GM12891 (cell line): Measurements from ENCODE around the gene FOSB.
A peak's percentile ranks its signal among the peaks of the same experiment; 100 is the strongest.

Experiments used
- DNase-seq: peaks from one replicate; pipeline ENCODE4 v3.0.0; 2011; ENCODE audit warnings: low spot score; ENCODE audit not compliant: insufficient read length
- FAIRE-seq: peaks from 2 replicates; lab custom pipeline; 2011; peaks lifted over from hg19 to GRCh38; lab: Jason Lieb, UNC
- PAX5 ChIP-seq: IDR thresholded peaks from 2 replicates; pipeline ENCODE4 v1.6.1; 2011; ENCODE audit warnings: low read length, moderate library complexity, mild to moderate bottlenecking; ENCODE audit not compliant: insufficient read depth, severe bottlenecking
- POLR2A ChIP-seq: IDR thresholded peaks from 2 replicates; pipeline ENCODE4 v1.6.1; 2011; ENCODE audit warnings: low read depth, low read length, control low read depth
- POLR2AphosphoS5 ChIP-seq: IDR thresholded peaks from 2 replicates; pipeline ENCODE4 v1.6.1; 2011; ENCODE audit warnings: low read depth, low read length, control low read depth
- POU2F2 ChIP-seq: IDR thresholded peaks from 2 replicates; pipeline ENCODE4 v1.6.1; 2011; ENCODE audit warnings: low read depth, mild to moderate bottlenecking, control low read depth, low read length, moderate library complexity
- SPI1 ChIP-seq: IDR thresholded peaks from 2 replicates; pipeline ENCODE4 v1.6.1; 2011; ENCODE audit warnings: low read depth, low read length, control low read depth
- TAF1 ChIP-seq: IDR thresholded peaks from 2 replicates; pipeline ENCODE4 v1.6.1; 2011; ENCODE audit warnings: low read depth, low read length, control low read depth

The FOSB gene

GRCh38 chr19:45448887-45449299 is 18.9 kb upstream of the FOSB start:
- FAIRE-seq (no peak), DNase-seq (no peak)
- no peak for TF ChIP-seq POLR2A
- TF ChIP-seq POU2F2: no peak
- TF ChIP-seq SPI1: no peak
- TF ChIP-seq TAF1: no peak

DNA sequence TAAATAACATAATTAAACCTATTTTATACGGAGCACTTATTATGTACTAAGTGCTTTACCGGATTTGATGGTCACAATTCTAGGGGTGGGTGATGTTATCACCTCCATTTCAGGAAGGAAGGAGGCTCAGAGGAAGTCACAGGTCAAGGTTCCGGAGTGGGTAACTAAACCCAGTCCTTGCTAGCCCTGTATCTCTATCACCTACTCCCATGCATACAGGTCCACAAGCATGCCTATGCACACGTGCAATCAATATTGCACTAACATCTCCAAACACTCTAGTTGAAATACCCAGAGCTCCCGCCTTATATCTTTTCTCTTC is 17.8 kb upstream of the FOSB start:
- DNase-seq (no peak), FAIRE-seq (peak; percentile 55)
- no peak for TF ChIP-seq POU2F2
- no peak for TF ChIP-seq SPI1
- no peak for TF ChIP-seq TAF1
- no peak for TF ChIP-seq POLR2AphosphoS5
- no peak for TF ChIP-seq PAX5
- no peak for TF ChIP-seq POLR2A

DNA sequence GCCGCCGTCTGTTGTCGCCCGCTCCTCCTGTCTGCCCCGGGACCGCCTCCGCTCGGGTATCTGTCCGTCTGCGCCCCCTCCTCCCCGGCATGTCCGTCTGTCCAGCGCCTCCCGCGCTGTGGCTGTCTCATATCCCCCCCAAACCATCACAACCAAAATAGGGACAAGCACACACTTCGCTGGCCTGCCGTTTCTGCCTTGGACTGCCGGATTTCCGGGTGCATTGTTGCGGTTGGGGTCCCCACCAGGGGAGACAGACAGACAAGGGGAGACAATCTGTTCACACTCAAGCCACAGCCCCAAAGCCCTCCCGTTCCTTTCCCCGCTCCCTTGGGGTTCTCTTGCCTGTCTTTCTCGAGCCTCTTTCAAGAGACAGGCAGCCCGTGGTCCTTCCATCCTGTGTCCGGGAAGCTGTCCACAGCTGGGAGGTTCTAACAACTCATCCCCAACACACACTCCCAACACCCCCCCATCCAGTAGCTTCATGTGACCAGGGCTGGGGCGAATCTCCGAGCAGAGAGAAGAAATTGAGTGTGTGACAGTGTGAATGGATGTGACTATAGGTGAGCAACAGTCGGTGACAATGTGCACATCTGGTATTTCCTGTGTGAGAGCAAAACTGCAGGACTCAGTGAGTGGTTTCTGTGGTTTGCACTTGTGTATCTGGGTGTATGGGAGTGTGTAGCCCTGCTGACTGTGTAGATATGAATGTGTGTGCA is 16.5 kb upstream of the FOSB start:
- FAIRE-seq: peak; percentile 76
- DNase-seq: no peak
- no peak for TF ChIP-seq POU2F2
- 0 out of 2 replicates have a peak, but pooled peaks have one; percentile 19 for TF ChIP-seq POLR2AphosphoS5

DNA sequence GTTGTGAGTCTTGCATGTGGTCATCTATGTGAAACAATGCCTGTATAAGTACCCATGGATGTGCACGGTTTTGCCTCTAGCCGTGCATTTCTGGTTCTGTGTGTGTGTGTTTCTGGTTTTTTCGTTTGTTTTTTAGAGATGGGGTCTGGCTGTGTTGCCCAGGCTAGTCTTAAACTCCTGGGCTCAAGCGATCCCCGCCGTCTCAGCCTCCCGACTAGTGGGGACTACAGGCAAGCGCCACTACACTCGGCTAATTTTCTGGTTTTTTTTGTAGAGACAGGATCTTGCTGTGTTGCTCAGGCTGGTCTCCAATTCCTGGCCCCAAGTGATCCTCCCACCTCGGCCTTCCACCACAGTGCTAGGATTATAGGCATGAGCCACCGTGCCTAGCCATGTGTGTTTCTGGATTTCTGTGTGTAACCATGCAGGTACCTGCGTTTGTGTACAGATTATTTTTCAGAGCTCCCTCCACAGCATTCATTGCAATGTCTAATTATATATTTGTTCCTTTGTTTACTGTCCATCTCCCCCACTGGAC is 15.9 kb upstream of the FOSB start:
- no peak for FAIRE-seq
- TF ChIP-seq POLR2A (no peak), POU2F2 (no peak), PAX5 (no peak), POLR2AphosphoS5 (no peak), SPI1 (no peak), TAF1 (no peak)

DNA sequence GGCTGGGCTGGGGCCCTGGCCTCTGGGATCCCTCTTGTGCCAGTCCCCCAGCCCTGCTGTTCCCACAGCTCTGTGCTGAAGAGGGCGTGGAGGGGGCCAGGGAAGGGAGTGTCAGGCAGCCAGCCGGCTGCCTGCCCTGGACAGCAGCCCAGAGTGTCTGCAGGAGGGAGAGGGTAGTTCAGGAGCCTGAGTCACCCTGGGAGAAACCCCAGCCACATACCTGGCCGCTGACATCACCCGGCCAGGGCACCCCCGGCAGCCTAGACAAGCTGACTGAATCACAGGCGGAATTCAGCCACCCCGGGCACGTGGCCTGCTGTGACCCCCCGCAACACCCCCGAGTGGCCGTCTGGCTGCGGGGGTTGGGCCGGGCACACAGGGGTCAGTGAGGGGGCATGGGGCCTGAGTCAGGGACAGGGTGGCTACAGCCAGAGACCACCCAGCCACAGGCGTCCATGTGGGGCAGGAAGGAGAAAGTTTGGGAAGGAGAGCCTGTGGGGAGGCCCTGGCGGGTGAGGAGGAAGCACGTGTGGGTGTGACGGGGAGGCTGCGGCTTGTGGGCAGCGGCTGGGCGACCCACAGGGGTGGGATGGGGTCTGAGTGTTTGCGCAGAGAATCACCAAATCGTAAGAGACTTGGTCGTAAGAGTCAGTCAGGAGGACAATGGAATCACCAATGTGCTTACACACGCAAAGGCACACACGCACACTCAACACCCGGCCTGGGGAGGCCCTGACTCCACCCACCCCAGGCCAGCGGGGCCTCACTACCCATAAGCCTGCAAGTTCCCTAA is 11.9 kb upstream of the FOSB start:
- DNase-seq: no peak
- peak; percentile 66 for FAIRE-seq
- TF ChIP-seq POLR2A (no peak), TAF1 (no peak), POU2F2 (no peak; the same call in 1 of the 2 replicates), SPI1 (no peak), POLR2AphosphoS5 (no peak)

More for the DNA sequence above, 15.9 kb upstream of the FOSB start:
- no peak for DNase-seq

DNA sequence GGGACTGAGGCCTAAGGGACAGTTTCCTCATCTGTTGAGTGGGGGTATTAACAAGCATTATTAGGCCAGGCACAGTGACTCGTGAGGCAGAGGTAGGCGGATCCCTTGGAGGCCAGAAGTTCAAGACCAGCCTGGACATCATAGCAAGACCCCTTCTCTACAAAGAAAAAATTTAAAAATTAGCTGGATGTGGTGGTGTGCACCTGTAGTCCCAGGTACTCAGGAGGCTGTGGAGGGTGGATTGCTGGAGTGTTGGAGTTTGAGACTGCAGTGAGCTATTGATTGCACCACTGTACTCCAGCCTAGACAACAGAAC is 11.3 kb upstream of the FOSB start:
- TF ChIP-seq POU2F2 (no peak), PAX5 (no peak), POLR2AphosphoS5 (no peak), TAF1 (no peak), POLR2A (no peak)
- FAIRE-seq: no peak
- no peak for DNase-seq

- TF ChIP-seq POU2F2: no peak
- TF ChIP-seq PAX5: no peak
- no peak for TF ChIP-seq TAF1
- no peak for TF ChIP-seq SPI1
- no peak for TF ChIP-seq POLR2AphosphoS5
- FAIRE-seq (no peak), DNase-seq (no peak)
Measured at GRCh38 chr19:45457776-45458175, 10.0 kb upstream of the FOSB start.

DNA sequence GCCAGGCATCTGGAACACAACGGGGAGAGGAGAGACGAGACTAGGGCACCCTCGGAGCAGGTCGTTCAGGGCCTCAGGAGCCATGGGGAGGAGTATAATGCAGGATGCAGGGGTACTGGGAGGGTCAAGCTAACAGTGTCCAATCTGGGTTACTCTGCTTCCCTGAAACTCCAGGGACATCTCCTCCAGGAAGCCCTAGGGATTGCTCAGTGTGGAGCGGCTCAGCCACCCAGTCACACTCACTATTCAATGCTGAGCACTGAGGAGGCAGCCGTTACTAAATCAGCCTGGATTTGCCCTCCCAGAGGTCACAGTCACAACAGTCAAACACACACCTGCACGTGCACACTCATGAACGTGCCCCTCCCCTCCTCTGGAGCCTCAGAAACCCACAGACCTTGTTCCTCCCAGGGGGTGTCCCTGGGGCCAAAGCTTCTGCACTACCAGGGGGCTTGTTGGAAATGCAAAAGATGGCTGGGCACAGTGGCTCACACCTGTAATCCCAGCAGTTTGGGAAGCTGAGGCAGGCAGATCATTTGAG is 6.9 kb upstream of the FOSB start:
- FAIRE-seq (no peak), DNase-seq (no peak)
- TF ChIP-seq POLR2AphosphoS5 (no peak), PAX5 (no peak), POLR2A (no peak), SPI1 (no peak), TAF1 (no peak), POU2F2 (no peak)

DNA sequence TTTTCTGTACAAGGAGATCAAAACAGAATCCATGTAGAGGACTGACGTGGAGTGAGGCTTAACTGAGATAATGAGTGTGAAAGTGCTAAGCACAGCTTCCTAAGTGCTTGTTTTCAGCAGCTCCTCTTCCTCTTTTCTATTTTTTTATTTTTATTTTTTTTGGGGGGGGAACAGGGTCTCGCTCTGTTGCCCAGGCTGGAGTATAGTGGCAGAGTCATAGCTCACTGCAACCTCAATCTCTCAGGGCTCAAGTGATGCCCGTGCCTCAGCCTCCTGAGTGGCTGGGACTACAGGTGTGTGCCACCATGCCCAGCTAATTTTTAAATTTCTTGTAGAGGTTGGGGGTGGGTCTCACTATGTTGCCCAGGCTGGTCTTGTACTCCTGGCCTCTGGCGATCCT is 5.6 kb upstream of the FOSB start:
- DNase-seq: no peak
- TF ChIP-seq TAF1 (no peak), POLR2A (no peak), PAX5 (no peak), POLR2AphosphoS5 (no peak), SPI1 (no peak)
- no peak for FAIRE-seq

- no peak for TF ChIP-seq POLR2AphosphoS5
- TF ChIP-seq PAX5: no peak
- no peak for TF ChIP-seq POLR2A
- no peak for TF ChIP-seq POU2F2
- TF ChIP-seq SPI1: no peak
- TF ChIP-seq TAF1: no peak
- no peak for DNase-seq
Measured at GRCh38 chr19:45463241-45463640, 4.6 kb upstream of the FOSB start.

More at GRCh38 chr19:45463241-45463640, 4.6 kb upstream of the FOSB start:
- FAIRE-seq: no peak
